ENCODE data around the gene ALPK1. TPM values are rescaled to one million over a fixed set of nuclear protein-coding genes. Genes with fewer than 3 reads are reported as not detected.

Gene ALPK1
- total and polyA plus RNA-seq, 2 of the 8 experiments (the other 6 are each of a cell fraction or from before 2014, with no cell fraction given) = 0.08 to 0.43 TPM

DNA sequence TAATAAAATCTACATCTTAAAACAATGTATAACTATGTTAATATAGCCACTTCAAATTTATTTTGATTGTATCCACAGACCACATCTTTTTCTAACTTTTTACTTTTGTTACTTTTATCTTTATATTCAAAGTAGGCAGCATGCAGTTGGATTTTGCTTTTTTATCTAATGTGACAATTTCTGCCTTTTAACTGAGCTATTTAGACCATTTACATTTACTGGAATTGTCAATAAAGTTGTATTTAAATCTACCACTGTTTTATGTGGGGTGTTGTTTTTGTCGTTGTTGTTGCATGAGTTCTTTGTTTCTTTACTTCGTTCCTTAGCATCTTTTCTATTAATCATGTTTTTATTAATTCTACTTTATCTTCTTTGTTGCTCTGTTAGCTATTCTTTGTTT, 176.8 kb downstream of the ALPK1 start:
- Histone ChIP-seq H3K9ac (replicated peaks in 1 of 4; ENCODE audit: extremely low read depth in 1 of 4, low read depth in 3 of 4, low read length in 3 of 4) (no peak overlapping the region), H2BK12ac (ENCODE audit: low read depth, low read length) (no peak overlapping the region), H2BK20ac (ENCODE audit: low read length) (no peak overlapping the region), H3K56ac (replicated peaks; ENCODE audit: insufficient read length, low read depth, low read length) (no peak overlapping the region), H3K4me3 (ENCODE audit: extremely low read depth in 1 of 4, insufficient read depth in 2 of 4, low read depth in 3 of 4, low read length in 4 of 4) (no peak overlapping the region), H3K4me2 (ENCODE audit: insufficient read depth in 1 of 2, low read depth in 2 of 2, low read length in 2 of 2) (no peak overlapping the region), H2BK120ac (replicated peaks; ENCODE audit: low read depth, low read length) (no peak overlapping the region), H3K79me2 (ENCODE audit: control insufficient read depth in 1 of 2, insufficient read depth in 2 of 2, low read length in 2 of 2) (no peaks in the 10 kb centered on the region), H2AK5ac (ENCODE audit: low read depth, low read length) (no peak overlapping the region), H4K20me1 (replicated peaks in 1 of 2; ENCODE audit: control insufficient read depth in 1 of 2, insufficient read depth in 2 of 2, low read length in 2 of 2) (no peaks in the 10 kb centered on the region), H3K4ac (replicated peaks; ENCODE audit: insufficient read length, low read depth, low read length) (no peak overlapping the region), H4K91ac (replicated peaks; ENCODE audit: insufficient read length, low read length) (no peak overlapping the region), H3K79me1 (ENCODE audit: low read depth, low read length) (no peaks in the 10 kb centered on the region), H3K14ac (ENCODE audit: insufficient read length) (no peak overlapping the region), H3K27me3 (replicated peaks in 1 of 4; ENCODE audit: control insufficient read depth in 3 of 4, extremely low read depth in 1 of 4, insufficient read depth in 3 of 4, low read length in 3 of 4) (no peaks in the 10 kb centered on the region), H2AFZ (ENCODE audit: low read length) (no peak overlapping the region), H3K18ac (ENCODE audit: extremely low read depth, low read length) (no peak overlapping the region), H3K23me2 (ENCODE audit: low read depth, low read length) (no peaks in the 10 kb centered on the region; the same call in 1 of the 2 replicates), H2BK15ac (ENCODE audit: low read length) (no peak overlapping the region), H4K8ac (ENCODE audit: extremely low read depth, insufficient read depth, low read length) (no peak overlapping the region), H3K23ac (ENCODE audit: insufficient read length) (no peak overlapping the region), H3K27ac (ENCODE audit: low read depth, low read length) (no peak overlapping the region), H3K9me3 (ENCODE audit: insufficient read depth in 2 of 2, low read depth in 1 of 2, low read length in 1 of 2) (no peaks in the 10 kb centered on the region), H2BK5ac (ENCODE audit: low read depth, low read length) (no peak overlapping the region), H4K5ac (ENCODE audit: insufficient read length, low read depth, low read length) (no peak overlapping the region), H3K36me3 (ENCODE audit: control insufficient read depth in 2 of 4, insufficient read depth in 4 of 4, low read length in 3 of 4) (no peaks in the 10 kb centered on the region), H3K4me1 (replicated peaks in 1 of 4; ENCODE audit: control insufficient read depth in 3 of 4, insufficient read depth in 4 of 4, low read length in 3 of 4) (no peaks in the 10 kb centered on the region)
- POLR2A ChIA-PET (ENCODE audit: partially characterized antibody) = no interaction called here
- CTCF ChIA-PET (ENCODE audit: partially characterized antibody) = no interaction called here
- DNase-seq (ENCODE audit: low read depth in 1 of 2, low spot score in 2 of 2) = no peak
- WGBS, 2 experiments (ENCODE audit: extremely low coverage in 1 of 2, insufficient coverage in 1 of 2, insufficient read length in 1 of 2, insufficient replicate concordance in 2 of 2, low coverage in 1 of 2, low lambda C conversion rate in 2 of 2, missing lambda C conversion rate in 1 of 2) = 85% methylated on average over 2 of the region's 2 CpGs; no CpG with 5 or more reads in 1 of the 2 experiments
- TF ChIP-seq RAD21 (IDR thresholded peaks at IDR 0.05 in 1 of 2, conservative IDR thresholded peaks at IDR 0.05 in 1 of 2; ENCODE audit: low read depth in 2 of 2, low read length in 2 of 2) (no peak), HDAC6 (IDR thresholded peaks at IDR 0.05; ENCODE audit: low read depth, low read length) (no peak), RXRA (IDR thresholded peaks at IDR 0.05; ENCODE audit: insufficient read depth, low read depth, low read length) (no peak), BCL11A (IDR thresholded peaks at IDR 0.05; ENCODE audit: low read depth in 2 of 2, low read length in 2 of 2) (no peak)
- TF ChIP-seq, protein P1, sequence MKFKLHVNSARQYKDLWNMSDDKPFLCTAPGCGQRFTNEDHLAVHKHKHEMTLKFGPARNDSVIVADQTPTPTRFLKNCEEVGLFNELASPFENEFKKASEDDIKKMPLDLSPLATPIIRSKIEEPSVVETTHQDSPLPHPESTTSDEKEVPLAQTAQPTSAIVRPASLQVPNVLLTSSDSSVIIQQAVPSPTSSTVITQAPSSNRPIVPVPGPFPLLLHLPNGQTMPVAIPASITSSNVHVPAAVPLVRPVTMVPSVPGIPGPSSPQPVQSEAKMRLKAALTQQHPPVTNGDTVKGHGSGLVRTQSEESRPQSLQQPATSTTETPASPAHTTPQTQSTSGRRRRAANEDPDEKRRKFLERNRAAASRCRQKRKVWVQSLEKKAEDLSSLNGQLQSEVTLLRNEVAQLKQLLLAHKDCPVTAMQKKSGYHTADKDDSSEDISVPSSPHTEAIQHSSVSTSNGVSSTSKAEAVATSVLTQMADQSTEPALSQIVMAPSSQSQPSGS (IDR thresholded peaks at IDR 0.05; ENCODE audit: low read length) = no peak
- no peak for FAIRE-seq
